C4-2B (cell line): ENCODE data around the gene KHDC1.
"Not testable (repeated sequence)": the region's sequence is repeated elsewhere in the genome, so short reads cannot be mapped to it uniquely, and the experiment has no call there.

Experiments used
- ZFX ChIP-seq: fragments of 450-650 bp; IDR thresholded peaks from 2 replicates; pipeline ENCODE4 v1.6.1; 2017
- TF ChIP-seq, protein P1 (sequence below): fragments of 450-650 bp; conservative IDR thresholded peaks from 2 replicates; pipeline ENCODE4 v1.5.1; 2017; ENCODE audit warnings: mild to moderate bottlenecking

DNA sequence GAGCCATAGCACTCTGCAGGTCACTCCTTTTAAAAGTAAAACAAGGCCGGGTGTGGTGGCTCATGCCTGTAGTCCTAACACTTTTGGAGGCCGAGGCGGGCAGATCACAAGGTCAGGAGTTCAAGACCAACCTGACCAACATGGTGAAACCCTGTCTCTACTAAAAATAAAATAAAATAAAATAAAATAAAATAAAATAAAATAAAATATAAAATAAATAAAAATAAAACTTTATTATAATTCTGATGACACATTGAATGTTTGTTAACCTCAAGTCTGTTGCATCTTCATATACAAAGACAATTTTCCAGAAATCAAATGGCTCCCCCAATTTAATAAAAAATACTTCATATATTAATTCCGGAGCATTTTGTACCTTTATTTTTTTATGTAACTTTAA lies 69.7 kb downstream of the KHDC1 start:
- TF ChIP-seq, protein P1, sequence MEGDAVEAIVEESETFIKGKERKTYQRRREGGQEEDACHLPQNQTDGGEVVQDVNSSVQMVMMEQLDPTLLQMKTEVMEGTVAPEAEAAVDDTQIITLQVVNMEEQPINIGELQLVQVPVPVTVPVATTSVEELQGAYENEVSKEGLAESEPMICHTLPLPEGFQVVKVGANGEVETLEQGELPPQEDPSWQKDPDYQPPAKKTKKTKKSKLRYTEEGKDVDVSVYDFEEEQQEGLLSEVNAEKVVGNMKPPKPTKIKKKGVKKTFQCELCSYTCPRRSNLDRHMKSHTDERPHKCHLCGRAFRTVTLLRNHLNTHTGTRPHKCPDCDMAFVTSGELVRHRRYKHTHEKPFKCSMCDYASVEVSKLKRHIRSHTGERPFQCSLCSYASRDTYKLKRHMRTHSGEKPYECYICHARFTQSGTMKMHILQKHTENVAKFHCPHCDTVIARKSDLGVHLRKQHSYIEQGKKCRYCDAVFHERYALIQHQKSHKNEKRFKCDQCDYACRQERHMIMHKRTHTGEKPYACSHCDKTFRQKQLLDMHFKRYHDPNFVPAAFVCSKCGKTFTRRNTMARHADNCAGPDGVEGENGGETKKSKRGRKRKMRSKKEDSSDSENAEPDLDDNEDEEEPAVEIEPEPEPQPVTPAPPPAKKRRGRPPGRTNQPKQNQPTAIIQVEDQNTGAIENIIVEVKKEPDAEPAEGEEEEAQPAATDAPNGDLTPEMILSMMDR = not testable (repeated sequence)
- TF ChIP-seq ZFX = not testable (repeated sequence)
